Measurements from ENCODE around the gene FHL2.

The FHL2 gene

DNA sequence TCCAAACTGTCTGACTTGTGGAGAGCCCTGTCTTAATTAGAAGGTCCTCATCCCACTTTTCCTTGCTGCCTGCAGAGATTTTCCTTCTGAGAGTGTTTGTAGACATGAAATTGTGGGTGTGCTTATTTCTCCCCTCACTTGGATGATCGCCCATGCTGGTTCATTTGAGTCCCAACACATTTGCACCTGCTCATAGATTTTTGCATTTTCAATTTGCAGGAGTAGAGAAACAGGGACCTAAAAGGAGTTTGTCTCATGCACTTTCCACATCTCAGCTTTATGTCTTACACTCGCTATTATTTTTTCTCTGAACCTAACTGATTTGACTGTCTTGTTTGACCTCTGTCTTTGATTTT lies 33.2 kb upstream of the FHL2 start:
- Histone ChIP-seq H3K4me2 (ENCODE audit: low read depth, low read length, poor library complexity, severe bottlenecking) (no peak overlapping the region), H3F3A (ENCODE audit: low read depth) (peaks cover 2% of the 10 kb centered on the region; the same call in 1 of the 2 replicates), H4K20me1 (ENCODE audit: insufficient read depth, low read length, poor library complexity, severe bottlenecking) (no peaks in the 10 kb centered on the region), H3K9me3 (ENCODE audit: insufficient read depth, low read depth, low read length) (no peaks in the 10 kb centered on the region), H3K9me2 (replicated peaks; ENCODE audit: low read depth, low read length) (no peaks in the 10 kb centered on the region), H3K4me1 (ENCODE audit: insufficient read depth, low read length, poor library complexity, severe bottlenecking) (peaks cover 11% of the 10 kb centered on the region), H3K36me3 (ENCODE audit: insufficient read depth, low read length) (no peaks in the 10 kb centered on the region), H2AFZ (ENCODE audit: low read length) (no peak overlapping the region), H3K4me3 (ENCODE audit: low read length, poor library complexity, severe bottlenecking) (no peak overlapping the region), H3K27me3 (ENCODE audit: insufficient read depth, low read length, poor library complexity, severe bottlenecking) (no peaks in the 10 kb centered on the region), H3K9ac (ENCODE audit: low read depth, low read length, poor library complexity, severe bottlenecking) (no peak overlapping the region), H3K79me2 (ENCODE audit: insufficient read depth, low read length) (no peaks in the 10 kb centered on the region)
- no peak for TF ChIP-seq EZH2phosphoT487 (IDR thresholded peaks at IDR 0.05; ENCODE audit: borderline replicate concordance)
- TF ChIP-seq, protein P1, sequence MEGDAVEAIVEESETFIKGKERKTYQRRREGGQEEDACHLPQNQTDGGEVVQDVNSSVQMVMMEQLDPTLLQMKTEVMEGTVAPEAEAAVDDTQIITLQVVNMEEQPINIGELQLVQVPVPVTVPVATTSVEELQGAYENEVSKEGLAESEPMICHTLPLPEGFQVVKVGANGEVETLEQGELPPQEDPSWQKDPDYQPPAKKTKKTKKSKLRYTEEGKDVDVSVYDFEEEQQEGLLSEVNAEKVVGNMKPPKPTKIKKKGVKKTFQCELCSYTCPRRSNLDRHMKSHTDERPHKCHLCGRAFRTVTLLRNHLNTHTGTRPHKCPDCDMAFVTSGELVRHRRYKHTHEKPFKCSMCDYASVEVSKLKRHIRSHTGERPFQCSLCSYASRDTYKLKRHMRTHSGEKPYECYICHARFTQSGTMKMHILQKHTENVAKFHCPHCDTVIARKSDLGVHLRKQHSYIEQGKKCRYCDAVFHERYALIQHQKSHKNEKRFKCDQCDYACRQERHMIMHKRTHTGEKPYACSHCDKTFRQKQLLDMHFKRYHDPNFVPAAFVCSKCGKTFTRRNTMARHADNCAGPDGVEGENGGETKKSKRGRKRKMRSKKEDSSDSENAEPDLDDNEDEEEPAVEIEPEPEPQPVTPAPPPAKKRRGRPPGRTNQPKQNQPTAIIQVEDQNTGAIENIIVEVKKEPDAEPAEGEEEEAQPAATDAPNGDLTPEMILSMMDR (conservative IDR thresholded peaks at IDR 0.05; ENCODE audit: low read length), result no peak

DNA sequence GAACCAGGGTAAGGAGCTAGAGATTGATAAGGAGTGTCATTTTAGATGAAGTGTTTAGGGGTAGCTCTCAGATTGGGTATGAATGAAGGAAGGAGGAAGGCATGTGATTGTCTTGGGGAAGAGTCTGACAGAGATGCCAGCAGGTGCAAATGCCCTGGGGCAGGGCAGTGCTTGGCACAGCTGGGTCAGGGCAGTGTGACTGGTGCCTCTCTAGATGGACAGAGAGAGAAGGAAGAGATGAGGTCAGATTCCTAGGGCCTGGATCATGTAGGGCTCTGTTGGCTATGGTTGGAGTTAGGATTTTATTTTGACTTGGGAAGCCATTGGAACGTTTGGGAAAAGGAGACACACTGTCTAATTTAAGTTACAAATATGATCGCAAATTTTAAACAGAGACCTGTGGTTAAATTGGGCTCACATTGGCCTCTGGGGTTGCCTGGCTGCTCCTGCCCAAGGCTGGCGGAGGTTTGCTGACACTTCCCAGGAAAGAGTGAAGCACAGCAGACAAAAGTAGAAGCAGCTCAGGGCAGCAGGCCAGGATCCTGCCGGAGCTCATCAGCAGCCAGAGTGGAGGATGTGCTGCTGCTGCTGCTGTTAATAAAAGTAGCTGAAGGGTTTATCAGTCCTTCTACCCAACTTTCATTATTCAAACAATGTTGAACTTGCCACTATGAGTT lies 32.7 kb upstream of the FHL2 start:
- H3F3A ChIP-seq (ENCODE audit: low read depth), result peaks cover 2% of the 10 kb centered on the region; the same call in 1 of the 2 replicates
- no peak overlapping the region for H2AFZ ChIP-seq (ENCODE audit: low read length)
- H4K20me1 ChIP-seq (ENCODE audit: insufficient read depth, low read length, poor library complexity, severe bottlenecking), result no peaks in the 10 kb centered on the region
- H3K4me1 ChIP-seq (ENCODE audit: insufficient read depth, low read length, poor library complexity, severe bottlenecking), result peaks cover 16% of the 10 kb centered on the region
- no peaks in the 10 kb centered on the region for H3K79me2 ChIP-seq (ENCODE audit: insufficient read depth, low read length)
- H3K36me3 ChIP-seq (ENCODE audit: insufficient read depth, low read length), result no peaks in the 10 kb centered on the region
- H3K4me2 ChIP-seq (ENCODE audit: low read depth, low read length, poor library complexity, severe bottlenecking), result no peak overlapping the region
- TF ChIP-seq, protein P1 (conservative IDR thresholded peaks at IDR 0.05; ENCODE audit: low read length), result no peak
- no peak for TF ChIP-seq EZH2phosphoT487 (IDR thresholded peaks at IDR 0.05; ENCODE audit: borderline replicate concordance)
- H3K27me3 ChIP-seq (ENCODE audit: insufficient read depth, low read length, poor library complexity, severe bottlenecking), result no peaks in the 10 kb centered on the region
- H3K9me3 ChIP-seq (ENCODE audit: insufficient read depth, low read depth, low read length), result no peaks in the 10 kb centered on the region
- H3K4me3 ChIP-seq (ENCODE audit: low read length, poor library complexity, severe bottlenecking), result no peak overlapping the region
- no peaks in the 10 kb centered on the region for H3K9me2 ChIP-seq (replicated peaks; ENCODE audit: low read depth, low read length)
- H3K9ac ChIP-seq (ENCODE audit: low read depth, low read length, poor library complexity, severe bottlenecking), result no peak overlapping the region

DNA sequence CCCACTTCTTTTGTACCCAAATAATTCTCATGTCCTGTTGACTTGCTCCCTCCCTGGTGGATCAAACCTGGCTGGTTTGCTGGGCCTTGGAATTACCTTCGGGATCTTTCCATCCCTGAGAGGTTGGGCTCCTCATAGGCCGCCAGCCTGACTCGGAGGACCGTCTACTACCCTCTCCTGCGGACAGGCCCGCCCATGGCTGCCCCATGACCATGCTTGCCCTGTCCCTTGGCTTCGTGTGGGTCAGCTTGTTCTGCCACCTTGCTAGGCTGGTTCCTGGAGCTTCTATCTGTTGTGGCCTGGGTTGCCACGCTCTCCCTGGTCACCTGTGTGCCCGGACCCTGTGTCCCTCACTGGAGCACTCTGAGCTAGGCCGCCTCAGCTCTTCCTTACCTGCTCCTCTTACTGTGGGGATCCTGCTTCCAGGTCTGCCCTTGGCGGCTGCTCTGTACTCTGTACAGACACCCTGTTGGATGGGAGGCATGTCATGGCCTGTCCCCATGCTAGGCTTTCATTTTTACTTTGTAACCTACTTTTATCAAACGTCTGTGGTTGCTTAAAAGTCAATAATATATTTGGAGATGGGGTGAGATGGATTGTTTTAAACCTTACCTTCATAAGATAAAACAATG lies 29.7 kb upstream of the FHL2 start:
- H3K9me2 ChIP-seq (replicated peaks; ENCODE audit: low read depth, low read length), result no peaks in the 10 kb centered on the region
- no peaks in the 10 kb centered on the region for H3K27me3 ChIP-seq (ENCODE audit: insufficient read depth, low read length, poor library complexity, severe bottlenecking)
- no peaks in the 10 kb centered on the region for H3K79me2 ChIP-seq (ENCODE audit: insufficient read depth, low read length)
- no peaks in the 10 kb centered on the region for H4K20me1 ChIP-seq (ENCODE audit: insufficient read depth, low read length, poor library complexity, severe bottlenecking)
- H3F3A ChIP-seq (ENCODE audit: low read depth), result peaks cover 8% of the 10 kb centered on the region; the same call in 1 of the 2 replicates
- peaks cover 23% of the 10 kb centered on the region for H3K4me1 ChIP-seq (ENCODE audit: insufficient read depth, low read length, poor library complexity, severe bottlenecking)
- H3K4me3 ChIP-seq (ENCODE audit: low read length, poor library complexity, severe bottlenecking), result no peak overlapping the region
- no peak overlapping the region for H3K9ac ChIP-seq (ENCODE audit: low read depth, low read length, poor library complexity, severe bottlenecking)
- no peaks in the 10 kb centered on the region for H3K9me3 ChIP-seq (ENCODE audit: insufficient read depth, low read depth, low read length)
- no peak overlapping the region for H2AFZ ChIP-seq (ENCODE audit: low read length)
- no peak overlapping the region for H3K4me2 ChIP-seq (ENCODE audit: low read depth, low read length, poor library complexity, severe bottlenecking)
- TF ChIP-seq EZH2phosphoT487 (IDR thresholded peaks at IDR 0.05; ENCODE audit: borderline replicate concordance), result no peak
- TF ChIP-seq, protein P1 (conservative IDR thresholded peaks at IDR 0.05; ENCODE audit: low read length), result no peak
- no peaks in the 10 kb centered on the region for H3K36me3 ChIP-seq (ENCODE audit: insufficient read depth, low read length)
